Amygdala (tissue), 56 donors: ENCODE measurements around the gene HOXD9.

Experiments used
- DNase-seq, 56 donors: peaks; one replicate each; lab custom pipeline; 2025; lab: John Stamatoyannopoulos, UW

Gene HOXD9

DNA sequence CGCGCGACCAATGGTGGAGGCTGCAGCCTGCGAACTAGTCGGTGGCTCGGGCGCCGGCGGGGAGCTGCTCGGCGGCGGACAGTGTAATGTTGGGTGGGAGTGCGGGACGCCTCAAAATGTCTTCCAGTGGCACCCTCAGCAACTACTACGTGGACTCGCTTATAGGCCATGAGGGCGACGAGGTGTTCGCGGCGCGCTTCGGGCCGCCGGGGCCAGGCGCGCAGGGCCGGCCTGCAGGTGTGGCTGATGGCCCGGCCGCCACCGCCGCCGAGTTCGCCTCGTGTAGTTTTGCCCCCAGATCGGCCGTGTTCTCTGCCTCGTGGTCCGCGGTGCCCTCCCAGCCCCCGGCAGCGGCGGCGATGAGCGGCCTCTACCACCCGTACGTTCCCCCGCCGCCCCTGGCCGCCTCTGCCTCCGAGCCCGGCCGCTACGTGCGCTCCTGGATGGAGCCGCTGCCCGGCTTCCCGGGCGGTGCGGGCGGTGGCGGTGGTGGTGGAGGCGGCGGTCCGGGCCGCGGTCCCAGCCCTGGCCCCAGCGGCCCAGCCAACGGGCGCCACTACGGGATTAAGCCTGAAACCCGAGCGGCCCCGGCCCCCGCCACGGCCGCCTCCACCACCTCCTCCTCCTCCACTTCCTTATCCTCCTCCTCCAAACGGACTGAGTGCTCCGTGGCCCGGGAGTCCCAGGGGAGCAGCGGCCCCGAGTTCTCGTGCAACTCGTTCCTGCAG is at the start of gene HOXD9:
Gene HOXD9 (plus strand): TSS at position 37 of the 728 bp plus-strand sequence. CDS start 50 bp downstream, at position 87.
- DNase-seq = no peak

DNA sequence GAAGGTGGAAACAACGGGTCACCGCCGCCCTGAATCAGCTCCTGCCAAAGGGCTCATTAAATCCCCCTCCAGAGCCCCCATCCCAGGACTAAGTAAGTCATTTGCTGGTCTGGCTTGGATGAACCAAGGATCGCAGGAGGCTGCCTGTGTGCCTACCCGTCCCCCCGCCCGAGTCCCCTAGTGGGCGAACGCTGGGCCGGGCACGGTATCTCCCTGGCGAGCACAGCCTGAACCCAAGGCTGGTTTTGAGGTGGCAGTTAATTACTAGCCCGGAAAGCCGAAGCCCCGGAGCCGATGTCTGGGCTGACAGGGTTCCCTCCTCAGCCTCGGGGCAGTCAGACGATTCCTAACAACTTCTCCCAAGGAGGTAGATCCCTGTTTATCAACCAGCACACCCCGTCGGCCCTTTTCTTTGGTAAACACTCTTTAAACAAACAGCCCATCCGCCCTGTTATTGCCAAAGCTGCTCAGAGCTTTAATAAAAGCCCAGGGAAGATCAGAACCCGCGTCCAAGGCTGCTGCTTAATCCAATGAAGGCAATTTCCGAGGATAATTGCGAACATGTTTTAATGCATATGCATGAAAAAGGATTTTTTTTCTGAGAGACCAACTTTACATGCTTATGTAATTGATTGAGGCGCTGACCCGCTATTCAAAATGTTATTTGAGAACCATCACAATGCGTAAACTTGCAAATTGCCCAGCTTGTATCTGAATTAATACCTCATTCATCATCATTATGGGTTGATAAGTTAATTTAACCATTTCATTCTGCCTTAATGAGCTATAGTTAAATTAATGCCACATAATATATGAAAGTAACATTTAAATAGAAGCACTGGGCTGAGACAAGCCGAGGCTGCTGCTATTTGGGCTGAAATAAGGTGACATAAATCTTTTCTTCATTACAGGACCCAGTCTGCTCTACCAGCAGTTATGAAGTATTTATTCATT is 49.3 kb upstream of the HOXD9 start:
- DNase-seq = no peak

DNA sequence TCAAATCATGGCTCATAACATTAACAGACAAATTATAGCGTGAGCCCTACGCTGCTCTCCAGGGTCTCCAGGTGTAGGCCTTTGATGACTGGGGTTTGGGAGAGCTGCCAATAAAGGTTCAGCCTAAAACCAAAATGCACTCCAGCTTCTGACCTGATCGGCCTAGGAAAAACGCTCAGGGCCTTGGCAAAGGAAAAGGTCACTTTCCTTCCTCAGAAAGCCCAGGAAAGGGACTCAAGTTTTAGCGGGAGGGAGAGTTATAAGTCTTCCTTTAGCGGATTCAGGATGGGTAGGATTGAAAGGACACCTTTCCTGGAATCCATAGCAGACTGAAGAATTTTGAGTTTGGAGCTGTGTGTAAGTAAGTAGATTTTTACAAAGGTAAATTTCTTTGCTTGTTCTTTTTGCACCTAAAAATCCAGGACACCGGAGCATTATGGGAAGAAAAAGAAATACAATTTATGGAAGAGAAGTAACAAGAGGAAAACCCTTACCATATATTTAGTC is 47.5 kb upstream of the HOXD9 start:
- no peak for DNase-seq

DNA sequence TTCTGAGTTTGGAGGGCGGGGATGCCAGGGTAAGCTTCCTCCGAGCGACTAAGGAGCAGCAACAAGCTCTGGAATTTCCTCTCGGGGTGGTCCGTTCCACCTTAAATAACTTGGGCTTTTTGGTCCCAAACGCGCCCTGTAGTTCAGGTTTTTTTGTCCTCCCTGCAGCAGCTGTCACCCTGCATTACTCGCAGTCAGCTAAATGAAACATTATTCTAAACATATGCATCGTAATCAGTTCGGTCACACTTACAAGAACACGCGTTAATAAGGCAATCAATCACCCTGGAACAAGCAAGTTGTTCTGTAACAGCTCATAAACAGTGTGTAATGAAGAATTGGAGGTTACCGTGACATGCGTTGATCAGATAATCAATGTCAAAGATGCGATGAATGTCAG is 47.0 kb upstream of the HOXD9 start:
- DNase-seq = no peak

DNA sequence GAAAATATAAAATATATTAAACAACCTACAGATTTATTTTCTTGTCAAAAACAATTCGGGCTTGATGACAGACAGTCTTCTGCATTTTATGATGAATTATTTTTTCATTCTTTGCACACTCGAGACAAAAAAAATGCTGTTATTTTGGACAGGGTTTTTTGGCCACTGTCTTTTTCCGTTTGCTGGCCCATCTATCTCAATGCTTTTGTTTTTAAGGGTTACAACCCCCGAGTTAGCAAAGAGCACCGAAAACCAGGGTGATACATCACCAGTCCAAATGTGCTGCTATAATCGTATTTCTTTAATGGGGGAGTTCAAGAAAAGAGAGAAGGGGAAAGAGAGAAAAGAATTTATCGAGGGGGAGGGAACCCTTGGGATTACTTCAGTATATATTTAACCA is 46.5 kb upstream of the HOXD9 start:
- no peak for DNase-seq

DNA sequence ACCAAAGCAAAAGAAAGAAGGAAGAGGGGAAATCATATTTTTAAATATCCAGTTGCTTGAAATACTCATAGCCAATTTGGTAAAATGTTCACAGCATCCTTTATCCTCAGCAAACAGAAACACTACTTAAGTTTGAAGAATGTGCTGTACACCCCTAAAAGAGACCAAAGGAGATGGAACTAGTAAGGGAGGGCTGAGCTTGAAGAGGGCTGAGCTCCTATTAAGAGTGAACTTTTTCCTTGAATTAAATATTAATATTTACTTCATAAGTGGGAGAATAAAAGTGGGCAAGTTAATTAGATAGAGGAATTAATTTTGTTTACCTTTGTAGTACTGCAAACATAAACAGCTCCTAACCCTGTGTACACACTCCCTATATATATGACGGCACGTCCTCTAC is 45.7 kb upstream of the HOXD9 start:
- DNase-seq = no peak

DNA sequence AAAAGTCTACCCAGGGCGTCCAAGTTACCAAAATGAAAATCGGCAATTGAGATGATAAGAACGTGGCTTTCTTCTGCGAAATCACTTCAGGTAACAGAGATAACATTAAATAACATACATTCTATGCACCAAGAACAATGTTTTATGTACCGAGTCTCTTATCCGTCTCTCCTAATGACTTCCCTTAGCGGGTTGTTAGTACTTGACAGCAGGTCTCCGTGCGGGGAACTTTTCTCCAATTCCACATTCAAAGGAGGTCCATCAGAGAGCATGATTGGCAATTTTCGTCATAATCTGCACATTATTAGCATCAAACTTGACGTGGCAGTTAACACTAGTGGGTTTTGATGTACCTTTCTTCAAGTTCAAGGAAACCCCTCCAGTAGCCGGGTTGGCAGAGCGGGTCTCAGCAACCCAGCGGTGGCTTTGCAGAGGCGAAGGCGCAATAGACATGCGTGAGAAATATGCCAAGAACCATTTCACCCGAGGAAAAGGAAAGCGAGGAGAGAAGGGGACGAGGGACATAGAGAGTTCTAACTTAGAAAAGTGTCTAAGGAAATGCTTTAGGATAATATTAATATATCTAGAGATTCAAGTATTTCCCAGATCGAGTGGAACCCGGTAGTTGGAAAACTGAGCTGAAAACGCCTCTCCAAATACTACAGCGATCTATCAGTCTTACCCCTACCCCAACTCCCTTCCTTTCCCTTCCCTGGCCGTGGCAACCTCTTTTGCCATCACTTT is 43.8 kb upstream of the HOXD9 start:
- DNase-seq = no peak

DNA sequence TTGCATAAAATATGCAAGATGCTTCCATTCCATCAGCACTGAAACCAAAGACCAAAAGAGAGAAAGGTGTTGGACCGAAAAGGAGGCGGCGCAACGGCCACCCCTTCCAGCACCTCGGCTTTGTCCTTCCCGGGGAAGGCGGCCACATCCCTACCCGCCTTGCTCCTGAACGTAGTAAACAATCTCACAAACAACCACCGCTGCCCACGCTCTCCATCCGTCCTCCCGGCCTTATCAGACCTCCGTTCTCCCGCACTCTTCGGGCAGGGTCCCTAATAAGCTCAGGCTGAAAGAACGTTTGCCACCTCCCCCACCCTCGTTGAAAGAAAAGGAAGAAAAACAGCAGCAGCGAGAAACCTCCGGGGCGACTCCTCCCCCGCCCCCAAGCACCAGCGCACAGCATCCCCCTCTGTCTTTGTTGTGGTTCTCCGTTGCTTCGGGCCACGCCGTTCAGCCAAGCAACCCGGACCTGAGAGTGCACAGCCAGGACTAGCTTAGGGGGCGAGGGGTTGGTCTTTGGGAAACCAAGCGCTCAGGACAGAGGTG is 43.2 kb upstream of the HOXD9 start:
- no peak for DNase-seq

DNA sequence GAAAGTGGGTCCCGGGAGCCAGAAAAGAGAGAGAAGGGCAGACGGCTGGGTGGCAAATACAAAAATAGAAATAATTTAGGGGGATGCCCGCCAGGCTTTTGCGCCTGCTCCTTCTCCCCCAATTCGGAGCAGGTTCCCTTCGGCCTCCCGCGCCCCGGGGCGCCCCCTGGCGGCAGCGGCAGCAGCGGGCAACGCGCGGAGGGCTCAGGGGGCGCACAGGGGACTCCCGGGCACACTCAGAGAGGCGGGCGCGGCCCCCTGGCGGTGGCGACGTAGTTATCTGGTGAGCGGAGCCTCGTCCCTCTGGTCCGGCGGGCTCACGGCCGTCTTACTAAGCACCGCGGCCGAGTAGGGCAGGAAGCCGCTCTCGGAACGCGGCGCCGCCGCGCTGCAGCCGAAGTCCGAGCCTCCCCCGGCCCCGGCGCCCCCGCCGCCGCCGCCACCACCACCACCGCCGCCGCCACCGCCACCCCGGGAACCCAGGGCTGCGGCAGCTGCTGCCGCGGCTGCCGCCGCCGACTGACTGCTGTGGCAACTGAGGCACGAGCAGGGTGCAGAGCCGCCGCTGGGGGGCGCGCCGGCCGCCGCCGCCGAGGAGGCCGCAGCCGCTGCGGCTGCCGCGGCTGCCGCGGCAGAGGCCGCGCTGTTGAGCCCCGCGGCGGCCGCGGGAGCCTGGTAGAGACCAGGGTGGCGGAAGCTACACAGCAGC is 42.5 kb upstream of the HOXD9 start:
- no peak for DNase-seq

DNA sequence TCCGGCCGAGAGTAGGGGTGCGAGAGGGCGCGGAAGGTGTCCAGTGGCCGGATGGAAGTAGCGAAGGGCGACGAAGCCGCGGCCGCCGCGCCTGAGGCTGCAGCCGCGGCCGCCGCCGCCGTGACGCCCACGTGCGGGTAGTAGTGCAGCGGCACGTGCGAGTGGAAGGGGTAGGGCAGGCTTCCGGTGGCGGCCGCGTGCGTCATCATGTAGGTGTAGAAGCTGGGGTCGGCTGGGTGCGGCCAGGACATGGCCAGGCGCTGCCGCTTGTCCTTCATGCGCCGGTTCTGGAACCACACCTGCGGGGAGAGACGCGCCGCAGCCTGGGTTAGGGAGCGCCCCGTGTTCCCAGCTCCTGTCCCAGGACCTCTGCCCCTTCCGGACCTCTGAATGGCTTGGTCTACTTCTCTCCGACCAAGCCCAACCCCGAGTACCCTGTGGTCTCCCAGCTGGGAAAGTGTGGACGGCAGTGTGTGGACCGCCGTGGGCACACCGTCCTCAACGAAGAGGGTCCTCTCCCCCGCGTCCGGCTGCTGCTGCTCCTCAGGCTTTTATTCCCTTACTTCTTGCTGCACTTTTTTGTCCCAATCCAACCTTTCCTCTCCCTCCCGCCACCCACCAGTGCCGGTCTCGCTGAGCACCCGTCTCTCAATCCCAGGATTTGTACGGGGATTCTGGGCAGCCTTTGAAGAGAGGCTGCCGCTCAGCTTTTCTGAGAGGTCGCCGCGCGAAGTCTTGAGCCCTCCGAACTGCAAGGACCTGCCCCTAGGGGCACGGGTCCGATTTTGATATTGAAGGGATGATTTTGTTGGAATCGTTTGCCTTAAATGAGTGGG is 41.8 kb upstream of the HOXD9 start:
- DNase-seq = no peak

DNA sequence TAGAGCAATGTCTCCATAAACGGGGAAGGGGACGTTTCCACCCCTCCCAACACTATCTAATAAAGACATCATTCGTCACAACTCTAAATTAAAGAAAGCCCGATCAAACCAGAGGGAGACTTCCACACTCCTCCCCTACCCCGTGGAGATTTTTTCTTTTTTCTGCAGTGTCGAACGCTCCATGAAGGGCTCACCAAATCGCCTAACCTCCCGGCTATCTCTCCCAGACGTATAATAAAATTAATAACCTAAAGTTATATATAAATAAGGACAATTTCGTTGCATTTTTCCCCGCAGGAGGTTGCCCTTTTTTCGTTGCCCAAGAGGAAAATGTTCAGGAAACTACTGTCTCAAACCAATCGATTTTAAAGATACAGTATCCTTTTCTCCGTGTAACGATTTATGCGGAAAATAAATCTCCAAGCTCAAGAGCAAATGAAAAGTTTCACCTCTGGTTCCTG is 41.1 kb upstream of the HOXD9 start:
- no peak for DNase-seq

DNA sequence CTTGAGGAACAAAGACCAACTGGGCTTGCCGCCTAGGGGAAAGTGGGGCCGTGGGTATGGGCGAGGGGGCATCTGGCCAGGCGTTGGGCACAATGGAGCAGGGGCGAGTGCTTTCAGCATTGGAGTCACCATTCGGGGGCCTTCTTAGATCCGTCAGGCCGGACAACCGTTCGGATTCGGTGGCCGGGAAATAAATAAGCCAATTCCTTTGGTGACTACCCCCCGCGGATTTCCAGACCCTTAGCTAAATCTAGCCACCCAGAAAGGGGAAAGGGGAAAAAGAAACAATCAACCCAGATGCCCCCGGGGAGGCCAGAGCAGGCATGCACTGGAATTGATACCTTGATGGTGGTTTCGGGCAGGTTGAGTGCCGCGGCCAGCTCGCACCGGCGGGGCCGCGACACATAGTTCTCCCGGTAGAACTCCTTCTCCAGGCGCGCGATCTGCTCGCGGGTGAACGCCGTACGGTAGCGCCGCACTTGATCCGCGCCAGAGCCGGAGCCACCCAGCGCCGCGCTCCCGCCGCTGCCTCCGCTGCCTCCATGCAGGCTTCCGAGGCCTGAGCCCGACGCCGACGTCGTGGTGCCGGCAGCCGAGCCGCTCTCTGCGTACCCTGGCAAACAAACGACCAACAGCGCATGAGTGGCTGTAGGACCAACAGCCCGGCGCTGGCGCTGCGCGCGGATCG is 40.5 kb upstream of the HOXD9 start:
- no peak for DNase-seq

DNA sequence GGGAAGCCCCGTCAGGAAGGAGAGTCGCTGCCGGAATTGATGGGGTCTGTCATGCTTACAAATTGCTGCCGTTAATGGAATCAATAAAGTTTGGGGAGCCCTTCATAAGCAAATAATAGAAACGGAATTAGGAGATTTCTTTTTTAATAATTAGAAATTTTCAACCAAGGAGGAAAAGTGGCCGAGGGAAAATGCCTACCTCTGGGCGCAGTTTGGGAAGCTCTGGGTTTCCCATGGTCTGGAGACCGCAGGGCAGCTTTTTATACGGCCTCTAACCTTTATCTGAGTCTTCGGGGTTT is 40.0 kb upstream of the HOXD9 start:
- no peak for DNase-seq

DNA sequence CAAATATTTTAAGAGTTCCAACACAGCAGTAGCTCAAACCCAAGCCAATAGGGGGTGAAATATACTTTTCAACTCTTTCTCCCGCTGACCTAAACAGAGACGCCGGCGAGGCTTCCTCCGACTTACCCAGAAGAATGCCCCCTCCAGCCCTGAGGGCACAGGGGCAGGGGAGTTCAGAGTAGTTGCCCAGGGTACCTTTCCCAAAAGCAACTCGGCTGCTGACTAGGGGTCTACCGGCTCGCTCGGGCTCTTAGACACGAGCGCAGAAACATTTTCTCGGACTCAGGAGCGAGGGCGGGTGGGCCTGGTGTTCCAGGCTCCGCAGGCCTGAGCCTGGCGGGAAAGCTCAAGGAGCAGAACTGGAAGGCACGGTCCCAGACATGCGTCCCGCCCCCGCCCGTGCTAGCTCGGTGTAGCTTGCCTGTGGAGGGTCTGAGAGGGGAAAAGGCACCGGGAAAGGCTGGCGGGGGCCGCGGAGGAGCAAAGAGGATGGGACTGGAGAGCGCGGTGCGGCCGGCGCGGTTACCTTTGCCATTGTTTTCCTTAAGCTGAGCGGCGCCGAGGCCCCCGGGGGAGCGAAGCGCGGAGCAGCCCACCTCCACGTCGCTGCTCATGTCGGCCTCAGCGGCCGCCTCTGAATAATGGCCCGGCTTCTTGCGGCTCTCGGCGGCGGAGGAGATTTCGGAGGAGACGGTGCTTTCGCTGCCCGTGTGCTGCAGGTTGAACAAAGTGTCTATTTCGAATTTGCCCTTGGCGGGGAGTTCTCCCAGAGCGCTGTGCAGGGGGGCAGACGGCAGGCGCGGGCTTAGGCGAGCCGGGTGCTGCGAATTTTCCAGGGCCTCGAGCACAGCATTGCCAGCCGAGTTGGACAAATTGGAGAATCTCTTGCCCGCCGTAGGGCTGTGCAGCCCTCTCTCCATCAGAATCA is 39.4 kb upstream of the HOXD9 start:
- no peak for DNase-seq

DNA sequence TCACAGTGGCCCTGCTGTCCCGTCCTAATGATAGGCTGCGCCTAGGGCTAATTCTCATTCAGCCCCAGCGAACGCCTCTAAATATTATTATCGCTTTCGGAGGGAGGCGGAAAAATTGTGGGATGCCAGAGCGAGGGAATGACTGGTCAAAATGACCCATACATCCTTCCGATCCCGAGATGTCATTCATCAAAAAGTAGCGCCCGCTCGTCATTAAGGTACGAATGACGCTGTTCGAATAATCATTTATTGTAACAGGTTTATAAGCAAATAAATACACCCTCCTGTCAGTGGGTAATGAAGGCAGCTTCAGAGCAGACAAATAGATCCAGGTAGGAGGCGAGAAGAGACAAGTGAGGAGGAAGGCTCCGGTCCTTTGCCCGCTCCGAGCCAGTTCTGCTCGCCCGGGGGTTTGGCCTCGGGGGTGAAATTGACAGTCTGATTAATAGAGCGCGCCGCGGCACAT is 38.7 kb upstream of the HOXD9 start, which contains the start of gene EVX2:
Gene EVX2 (minus strand): TSS at position 167 of the 466 bp plus-strand sequence. CDS start 186 bp downstream, outside the sequence.
- no peak for DNase-seq

DNA sequence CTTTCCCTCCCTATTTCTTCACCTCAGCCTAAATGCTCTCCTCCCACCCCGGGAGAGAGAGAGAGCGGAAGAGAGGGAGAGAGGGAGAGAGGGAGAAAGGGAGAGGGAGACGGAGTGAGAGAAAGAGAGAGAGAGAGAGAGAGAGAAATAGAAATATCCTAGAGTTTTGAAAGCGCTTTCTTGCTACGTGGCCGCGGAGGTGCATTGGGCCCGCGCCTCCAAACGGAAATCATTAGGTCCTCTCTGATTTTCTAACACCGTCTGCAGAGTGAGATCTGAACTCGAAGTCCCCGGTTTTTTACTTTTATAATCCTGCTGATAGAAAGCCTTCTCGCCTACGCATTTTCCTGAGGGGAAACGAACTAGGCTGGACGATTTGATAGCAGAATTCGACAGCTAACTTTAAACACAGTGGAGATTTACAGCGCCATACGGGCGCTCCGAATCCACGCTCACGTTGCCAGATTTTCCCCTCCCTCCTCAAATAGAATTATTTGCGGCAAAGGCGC is 37.9 kb upstream of the HOXD9 start:
- DNase-seq = no peak
